ENCODE data around the gene FYB1. TPM values are rescaled to one million over a fixed set of nuclear protein-coding genes. Genes with fewer than 3 reads are reported as not detected.

The FYB1 gene
- total and polyA plus RNA-seq, 2 experiments from 2014 or later: not detected

DNA sequence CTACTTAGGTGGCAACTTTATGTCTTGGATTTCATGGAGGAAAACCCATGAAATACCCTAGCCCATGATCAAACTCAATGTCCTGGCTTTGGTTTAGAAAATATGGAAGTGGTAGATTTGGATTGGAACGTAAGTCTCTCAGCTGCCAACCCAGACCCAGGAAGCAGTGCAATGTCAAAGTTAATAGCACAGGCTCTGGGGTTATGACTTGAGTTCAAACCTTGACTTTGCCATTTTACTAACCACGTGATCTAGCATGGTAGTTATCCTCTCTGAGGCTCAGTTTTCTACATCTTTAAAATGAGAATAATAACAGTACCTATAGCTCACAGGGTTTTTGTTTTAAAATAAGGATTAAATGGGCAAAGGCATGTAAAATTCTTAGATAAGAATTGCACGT lies 13.8 kb downstream of the FYB1 start:
- Histone ChIP-seq H3K27ac (ENCODE audit: low read depth) (no peak overlapping the region), H3K4me1 (ENCODE audit: insufficient read depth) (peaks cover 8% of the 10 kb centered on the region; the same call in 1 of the 2 replicates), H3K4me3 (no peak overlapping the region), H3K36me3 (ENCODE audit: insufficient read depth) (no peaks in the 10 kb centered on the region), H3K4me2 (no peak overlapping the region), H2AFZ (peak overlapping the region; percentile 30; the same call in 1 of the 2 replicates), H3F3A (replicated peaks; ENCODE audit: low read depth) (no peaks in the 10 kb centered on the region), H3K79me2 (replicated peaks; ENCODE audit: insufficient read depth) (no peaks in the 10 kb centered on the region), H4K20me1 (replicated peaks; ENCODE audit: insufficient read depth) (no peaks in the 10 kb centered on the region), H3K27me3 (ENCODE audit: insufficient read depth) (no peaks in the 10 kb centered on the region), H3K9me2 (ENCODE audit: insufficient read depth) (no peaks in the 10 kb centered on the region; the same call in 1 of the 2 replicates)
- Mint-ChIP-seq H3K4me1 (peaks cover 17% of the 10 kb centered on the region; the same call in 2 of the 3 replicates), H3K4me3 (no peak overlapping the region), H3K36me3 (ENCODE audit: low read depth) (no peaks in the 10 kb centered on the region), H3K27ac (no peak overlapping the region), H3K27me3 (ENCODE audit: insufficient read depth, low read depth, poor library complexity) (no peaks in the 10 kb centered on the region), H3K9me3 (no peaks in the 10 kb centered on the region)
- no peak for ATAC-seq
- TF ChIP-seq, protein P1, sequence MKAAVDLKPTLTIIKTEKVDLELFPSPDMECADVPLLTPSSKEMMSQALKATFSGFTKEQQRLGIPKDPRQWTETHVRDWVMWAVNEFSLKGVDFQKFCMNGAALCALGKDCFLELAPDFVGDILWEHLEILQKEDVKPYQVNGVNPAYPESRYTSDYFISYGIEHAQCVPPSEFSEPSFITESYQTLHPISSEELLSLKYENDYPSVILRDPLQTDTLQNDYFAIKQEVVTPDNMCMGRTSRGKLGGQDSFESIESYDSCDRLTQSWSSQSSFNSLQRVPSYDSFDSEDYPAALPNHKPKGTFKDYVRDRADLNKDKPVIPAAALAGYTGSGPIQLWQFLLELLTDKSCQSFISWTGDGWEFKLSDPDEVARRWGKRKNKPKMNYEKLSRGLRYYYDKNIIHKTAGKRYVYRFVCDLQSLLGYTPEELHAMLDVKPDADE (IDR thresholded peaks at IDR 0.05): no peak
- TF ChIP-seq POLR2AphosphoS5 (IDR thresholded peaks at IDR 0.05; ENCODE audit: low read depth) (no peak), CREB1 (CRISPR knock-in tag; IDR thresholded peaks at IDR 0.05; ENCODE audit: low read depth) (no peak), JUNB (IDR thresholded peaks at IDR 0.05; ENCODE audit: unreplicated experiment) (no peak), ZNF331 (CRISPR knock-in tag; IDR thresholded peaks at IDR 0.05; ENCODE audit: low read depth) (no peak), NANOG (IDR thresholded peaks at IDR 0.05; ENCODE audit: borderline replicate concordance) (no peak), STAT1 (IDR thresholded peaks at IDR 0.05; ENCODE audit: unreplicated experiment) (no peak), ZNF114 (CRISPR knock-in tag; IDR thresholded peaks at IDR 0.05) (no peak), EZH2phosphoT487 (IDR thresholded peaks at IDR 0.05; ENCODE audit: unreplicated experiment) (no peak), EZH2 (IDR thresholded peaks at IDR 0.05; ENCODE audit: low read depth, unreplicated experiment) (no peak)
- TF ChIP-seq, protein P2, sequence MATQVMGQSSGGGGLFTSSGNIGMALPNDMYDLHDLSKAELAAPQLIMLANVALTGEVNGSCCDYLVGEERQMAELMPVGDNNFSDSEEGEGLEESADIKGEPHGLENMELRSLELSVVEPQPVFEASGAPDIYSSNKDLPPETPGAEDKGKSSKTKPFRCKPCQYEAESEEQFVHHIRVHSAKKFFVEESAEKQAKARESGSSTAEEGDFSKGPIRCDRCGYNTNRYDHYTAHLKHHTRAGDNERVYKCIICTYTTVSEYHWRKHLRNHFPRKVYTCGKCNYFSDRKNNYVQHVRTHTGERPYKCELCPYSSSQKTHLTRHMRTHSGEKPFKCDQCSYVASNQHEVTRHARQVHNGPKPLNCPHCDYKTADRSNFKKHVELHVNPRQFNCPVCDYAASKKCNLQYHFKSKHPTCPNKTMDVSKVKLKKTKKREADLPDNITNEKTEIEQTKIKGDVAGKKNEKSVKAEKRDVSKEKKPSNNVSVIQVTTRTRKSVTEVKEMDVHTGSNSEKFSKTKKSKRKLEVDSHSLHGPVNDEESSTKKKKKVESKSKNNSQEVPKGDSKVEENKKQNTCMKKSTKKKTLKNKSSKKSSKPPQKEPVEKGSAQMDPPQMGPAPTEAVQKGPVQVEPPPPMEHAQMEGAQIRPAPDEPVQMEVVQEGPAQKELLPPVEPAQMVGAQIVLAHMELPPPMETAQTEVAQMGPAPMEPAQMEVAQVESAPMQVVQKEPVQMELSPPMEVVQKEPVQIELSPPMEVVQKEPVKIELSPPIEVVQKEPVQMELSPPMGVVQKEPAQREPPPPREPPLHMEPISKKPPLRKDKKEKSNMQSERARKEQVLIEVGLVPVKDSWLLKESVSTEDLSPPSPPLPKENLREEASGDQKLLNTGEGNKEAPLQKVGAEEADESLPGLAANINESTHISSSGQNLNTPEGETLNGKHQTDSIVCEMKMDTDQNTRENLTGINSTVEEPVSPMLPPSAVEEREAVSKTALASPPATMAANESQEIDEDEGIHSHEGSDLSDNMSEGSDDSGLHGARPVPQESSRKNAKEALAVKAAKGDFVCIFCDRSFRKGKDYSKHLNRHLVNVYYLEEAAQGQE (IDR thresholded peaks at IDR 0.05; ENCODE audit: unreplicated experiment): no peak
- TF ChIP-seq, protein P3, sequence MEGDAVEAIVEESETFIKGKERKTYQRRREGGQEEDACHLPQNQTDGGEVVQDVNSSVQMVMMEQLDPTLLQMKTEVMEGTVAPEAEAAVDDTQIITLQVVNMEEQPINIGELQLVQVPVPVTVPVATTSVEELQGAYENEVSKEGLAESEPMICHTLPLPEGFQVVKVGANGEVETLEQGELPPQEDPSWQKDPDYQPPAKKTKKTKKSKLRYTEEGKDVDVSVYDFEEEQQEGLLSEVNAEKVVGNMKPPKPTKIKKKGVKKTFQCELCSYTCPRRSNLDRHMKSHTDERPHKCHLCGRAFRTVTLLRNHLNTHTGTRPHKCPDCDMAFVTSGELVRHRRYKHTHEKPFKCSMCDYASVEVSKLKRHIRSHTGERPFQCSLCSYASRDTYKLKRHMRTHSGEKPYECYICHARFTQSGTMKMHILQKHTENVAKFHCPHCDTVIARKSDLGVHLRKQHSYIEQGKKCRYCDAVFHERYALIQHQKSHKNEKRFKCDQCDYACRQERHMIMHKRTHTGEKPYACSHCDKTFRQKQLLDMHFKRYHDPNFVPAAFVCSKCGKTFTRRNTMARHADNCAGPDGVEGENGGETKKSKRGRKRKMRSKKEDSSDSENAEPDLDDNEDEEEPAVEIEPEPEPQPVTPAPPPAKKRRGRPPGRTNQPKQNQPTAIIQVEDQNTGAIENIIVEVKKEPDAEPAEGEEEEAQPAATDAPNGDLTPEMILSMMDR (conservative IDR thresholded peaks at IDR 0.05; ENCODE audit: low read depth in 2 of 2): no peak
- TF ChIP-seq, protein P4, sequence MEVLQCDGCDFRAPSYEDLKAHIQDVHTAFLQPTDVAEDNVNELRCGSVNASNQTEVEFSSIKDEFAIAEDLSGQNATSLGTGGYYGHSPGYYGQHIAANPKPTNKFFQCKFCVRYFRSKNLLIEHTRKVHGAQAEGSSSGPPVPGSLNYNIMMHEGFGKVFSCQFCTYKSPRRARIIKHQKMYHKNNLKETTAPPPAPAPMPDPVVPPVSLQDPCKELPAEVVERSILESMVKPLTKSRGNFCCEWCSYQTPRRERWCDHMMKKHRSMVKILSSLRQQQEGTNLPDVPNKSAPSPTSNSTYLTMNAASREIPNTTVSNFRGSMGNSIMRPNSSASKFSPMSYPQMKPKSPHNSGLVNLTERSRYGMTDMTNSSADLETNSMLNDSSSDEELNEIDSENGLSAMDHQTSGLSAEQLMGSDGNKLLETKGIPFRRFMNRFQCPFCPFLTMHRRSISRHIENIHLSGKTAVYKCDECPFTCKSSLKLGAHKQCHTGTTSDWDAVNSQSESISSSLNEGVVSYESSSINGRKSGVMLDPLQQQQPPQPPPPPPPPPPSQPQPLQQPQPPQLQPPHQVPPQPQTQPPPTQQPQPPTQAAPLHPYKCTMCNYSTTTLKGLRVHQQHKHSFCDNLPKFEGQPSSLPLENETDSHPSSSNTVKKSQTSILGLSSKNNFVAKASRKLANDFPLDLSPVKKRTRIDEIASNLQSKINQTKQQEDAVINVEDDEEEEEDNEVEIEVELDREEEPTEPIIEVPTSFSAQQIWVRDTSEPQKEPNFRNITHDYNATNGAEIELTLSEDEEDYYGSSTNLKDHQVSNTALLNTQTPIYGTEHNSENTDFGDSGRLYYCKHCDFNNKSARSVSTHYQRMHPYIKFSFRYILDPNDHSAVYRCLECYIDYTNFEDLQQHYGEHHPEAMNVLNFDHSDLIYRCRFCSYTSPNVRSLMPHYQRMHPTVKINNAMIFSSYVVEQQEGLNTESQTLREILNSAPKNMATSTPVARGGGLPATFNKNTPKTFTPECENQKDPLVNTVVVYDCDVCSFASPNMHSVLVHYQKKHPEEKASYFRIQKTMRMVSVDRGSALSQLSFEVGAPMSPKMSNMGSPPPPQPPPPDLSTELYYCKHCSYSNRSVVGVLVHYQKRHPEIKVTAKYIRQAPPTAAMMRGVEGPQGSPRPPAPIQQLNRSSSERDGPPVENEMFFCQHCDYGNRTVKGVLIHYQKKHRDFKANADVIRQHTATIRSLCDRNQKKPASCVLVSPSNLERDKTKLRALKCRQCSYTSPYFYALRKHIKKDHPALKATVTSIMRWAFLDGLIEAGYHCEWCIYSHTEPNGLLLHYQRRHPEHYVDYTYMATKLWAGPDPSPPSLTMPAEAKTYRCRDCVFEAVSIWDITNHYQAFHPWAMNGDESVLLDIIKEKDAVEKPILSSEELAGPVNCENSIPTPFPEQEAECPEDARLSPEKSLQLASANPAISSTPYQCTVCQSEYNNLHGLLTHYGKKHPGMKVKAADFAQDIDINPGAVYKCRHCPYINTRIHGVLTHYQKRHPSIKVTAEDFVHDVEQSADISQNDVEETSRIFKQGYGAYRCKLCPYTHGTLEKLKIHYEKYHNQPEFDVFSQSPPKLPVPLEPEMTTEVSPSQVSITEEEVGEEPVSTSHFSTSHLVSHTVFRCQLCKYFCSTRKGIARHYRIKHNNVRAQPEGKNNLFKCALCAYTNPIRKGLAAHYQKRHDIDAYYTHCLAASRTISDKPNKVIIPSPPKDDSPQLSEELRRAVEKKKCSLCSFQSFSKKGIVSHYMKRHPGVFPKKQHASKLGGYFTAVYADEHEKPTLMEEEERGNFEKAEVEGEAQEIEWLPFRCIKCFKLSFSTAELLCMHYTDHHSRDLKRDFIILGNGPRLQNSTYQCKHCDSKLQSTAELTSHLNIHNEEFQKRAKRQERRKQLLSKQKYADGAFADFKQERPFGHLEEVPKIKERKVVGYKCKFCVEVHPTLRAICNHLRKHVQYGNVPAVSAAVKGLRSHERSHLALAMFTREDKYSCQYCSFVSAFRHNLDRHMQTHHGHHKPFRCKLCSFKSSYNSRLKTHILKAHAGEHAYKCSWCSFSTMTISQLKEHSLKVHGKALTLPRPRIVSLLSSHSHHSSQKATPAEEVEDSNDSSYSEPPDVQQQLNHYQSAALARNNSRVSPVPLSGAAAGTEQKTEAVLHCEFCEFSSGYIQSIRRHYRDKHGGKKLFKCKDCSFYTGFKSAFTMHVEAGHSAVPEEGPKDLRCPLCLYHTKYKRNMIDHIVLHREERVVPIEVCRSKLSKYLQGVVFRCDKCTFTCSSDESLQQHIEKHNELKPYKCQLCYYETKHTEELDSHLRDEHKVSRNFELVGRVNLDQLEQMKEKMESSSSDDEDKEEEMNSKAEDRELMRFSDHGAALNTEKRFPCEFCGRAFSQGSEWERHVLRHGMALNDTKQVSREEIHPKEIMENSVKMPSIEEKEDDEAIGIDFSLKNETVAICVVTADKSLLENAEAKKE (CRISPR knock-in tag; IDR thresholded peaks at IDR 0.05): no peak
- no peak for DNase-seq (ENCODE audit: low spot score)

Data from GM23338 (cell line).